ENCODE measurements around the gene PON3. TPM values are rescaled to one million over a fixed set of nuclear protein-coding genes. Genes with fewer than 3 reads are reported as not detected.

Gene PON3
- total and polyA plus RNA-seq, 2 of the 8 experiments (the other 6 are each of a cell fraction or from before 2014, with no cell fraction given) = not detected

GRCh38 chr7:95317966-95318365 is 78.2 kb downstream of the PON3 start:
- WGBS, 2 experiments (ENCODE audit: extremely low coverage in 1 of 2, insufficient coverage in 1 of 2, insufficient read length in 1 of 2, insufficient replicate concordance in 2 of 2, low coverage in 1 of 2, low lambda C conversion rate in 2 of 2, missing lambda C conversion rate in 1 of 2) = 100% methylated on average over 3 of the region's 3 CpGs; no CpG with 5 or more reads in 1 of the 2 experiments
- Histone ChIP-seq H3K9ac (replicated peaks in 1 of 4; ENCODE audit: extremely low read depth in 1 of 4, low read depth in 3 of 4, low read length in 3 of 4) (no peak overlapping the region), H3K36me3 (ENCODE audit: control insufficient read depth in 2 of 4, insufficient read depth in 4 of 4, low read length in 3 of 4) (no peaks in the 10 kb centered on the region), H3K27me3 (replicated peaks in 1 of 4; ENCODE audit: control insufficient read depth in 3 of 4, extremely low read depth in 1 of 4, insufficient read depth in 3 of 4, low read length in 3 of 4) (no peaks in the 10 kb centered on the region), H3K4ac (replicated peaks; ENCODE audit: insufficient read length, low read depth, low read length) (no peak overlapping the region), H2BK120ac (replicated peaks; ENCODE audit: low read depth, low read length) (no peak overlapping the region), H3K4me3 (ENCODE audit: extremely low read depth in 1 of 4, insufficient read depth in 2 of 4, low read depth in 3 of 4, low read length in 4 of 4) (no peak overlapping the region), H3K4me1 (replicated peaks in 1 of 4; ENCODE audit: control insufficient read depth in 3 of 4, insufficient read depth in 4 of 4, low read length in 3 of 4) (peaks cover 0 to 2% (median 0%) of the 10 kb centered on the region in 4 experiments; a peak in 1 of 7 replicates), H2BK12ac (ENCODE audit: low read depth, low read length) (no peak overlapping the region), H4K20me1 (replicated peaks in 1 of 2; ENCODE audit: control insufficient read depth in 1 of 2, insufficient read depth in 2 of 2, low read length in 2 of 2) (no peaks in the 10 kb centered on the region), H3K79me2 (ENCODE audit: control insufficient read depth in 1 of 2, insufficient read depth in 2 of 2, low read length in 2 of 2) (no peaks in the 10 kb centered on the region), H3K27ac (ENCODE audit: low read depth, low read length) (no peak overlapping the region), H3K23me2 (ENCODE audit: low read depth, low read length) (no peaks in the 10 kb centered on the region), H2BK20ac (ENCODE audit: low read length) (no peak overlapping the region), H2BK15ac (ENCODE audit: low read length) (no peak overlapping the region), H3K18ac (ENCODE audit: extremely low read depth, low read length) (no peak overlapping the region), H4K8ac (ENCODE audit: extremely low read depth, insufficient read depth, low read length) (no peak overlapping the region), H4K91ac (replicated peaks; ENCODE audit: insufficient read length, low read length) (no peak overlapping the region), H3K14ac (ENCODE audit: insufficient read length) (no peak overlapping the region), H3K23ac (ENCODE audit: insufficient read length) (no peak overlapping the region), H4K5ac (ENCODE audit: insufficient read length, low read depth, low read length) (no peak overlapping the region), H2AK5ac (ENCODE audit: low read depth, low read length) (no peak overlapping the region), H3K9me3 (ENCODE audit: insufficient read depth in 2 of 2, low read depth in 1 of 2, low read length in 1 of 2) (no peaks in the 10 kb centered on the region), H3K4me2 (ENCODE audit: insufficient read depth in 1 of 2, low read depth in 2 of 2, low read length in 2 of 2) (no peak overlapping the region), H2BK5ac (ENCODE audit: low read depth, low read length) (no peak overlapping the region), H3K56ac (replicated peaks; ENCODE audit: insufficient read length, low read depth, low read length) (no peak overlapping the region), H3K79me1 (ENCODE audit: low read depth, low read length) (no peaks in the 10 kb centered on the region), H2AFZ (ENCODE audit: low read length) (no peak overlapping the region)
- DNase-seq (ENCODE audit: low read depth in 1 of 2, low spot score in 2 of 2) = no peak
- CTCF ChIA-PET (ENCODE audit: partially characterized antibody) = interaction anchor here (0.7 kb wide), 1 partner anchor 743 kb away, joined by 3 read pairs; no protein-coding TSS in a partner anchor
- POLR2A ChIA-PET (ENCODE audit: partially characterized antibody) = no interaction called here
- no peak for FAIRE-seq
- TF ChIP-seq CEBPB (IDR thresholded peaks at IDR 0.05; ENCODE audit: low read depth, low read length) = no peak
- TF ChIP-seq SIX5 (IDR thresholded peaks at IDR 0.05; ENCODE audit: low read depth, low read length) = no peak
- no peak for TF ChIP-seq NRF1 (IDR thresholded peaks at IDR 0.05; ENCODE audit: low read depth, low read length)
- TF ChIP-seq POLR2A (IDR thresholded peaks at IDR 0.05; ENCODE audit: control extremely low read depth in 1 of 2, low read depth in 2 of 2, low read length in 2 of 2) = no peak
- no peak for TF ChIP-seq HDAC2 (IDR thresholded peaks at IDR 0.05; ENCODE audit: borderline replicate concordance in 1 of 2, low read depth in 2 of 2, low read length in 2 of 2)
- TF ChIP-seq E2F6 (IDR thresholded peaks at IDR 0.05) = no peak
- TF ChIP-seq SIN3A (conservative IDR thresholded peaks at IDR 0.05 in 1 of 2, IDR thresholded peaks at IDR 0.05 in 1 of 2; ENCODE audit: low read depth in 1 of 2, low read length in 2 of 2) = no peak
- TF ChIP-seq SIRT6 (IDR thresholded peaks at IDR 0.05; ENCODE audit: low read length) = no peak
- no peak for TF ChIP-seq TBP (IDR thresholded peaks at IDR 0.05; ENCODE audit: low read depth, low read length)
- TF ChIP-seq TAF7 (optimal IDR thresholded peaks at IDR 0.05; ENCODE audit: borderline replicate concordance, low read depth, low read length) = no peak
- TF ChIP-seq KDM5A (IDR thresholded peaks at IDR 0.05; ENCODE audit: low read length) = no peak
- TF ChIP-seq, protein P1, sequence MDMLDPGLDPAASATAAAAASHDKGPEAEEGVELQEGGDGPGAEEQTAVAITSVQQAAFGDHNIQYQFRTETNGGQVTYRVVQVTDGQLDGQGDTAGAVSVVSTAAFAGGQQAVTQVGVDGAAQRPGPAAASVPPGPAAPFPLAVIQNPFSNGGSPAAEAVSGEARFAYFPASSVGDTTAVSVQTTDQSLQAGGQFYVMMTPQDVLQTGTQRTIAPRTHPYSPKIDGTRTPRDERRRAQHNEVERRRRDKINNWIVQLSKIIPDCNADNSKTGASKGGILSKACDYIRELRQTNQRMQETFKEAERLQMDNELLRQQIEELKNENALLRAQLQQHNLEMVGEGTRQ (IDR thresholded peaks at IDR 0.05; ENCODE audit: low read length) = no peak
